SHP77 treated with DMSO at 0.1 percent for 48 hours (cell line): Measurements from ENCODE around the gene MYOM3.

Experiments used
- DNase-seq: peaks from one replicate; lab custom pipeline; 2025; lab: John Stamatoyannopoulos, UW

The MYOM3 gene

GRCh38 chr1:24138476-24139221, 26.7 kb upstream of the MYOM3 start:
- no peak for DNase-seq

DNA sequence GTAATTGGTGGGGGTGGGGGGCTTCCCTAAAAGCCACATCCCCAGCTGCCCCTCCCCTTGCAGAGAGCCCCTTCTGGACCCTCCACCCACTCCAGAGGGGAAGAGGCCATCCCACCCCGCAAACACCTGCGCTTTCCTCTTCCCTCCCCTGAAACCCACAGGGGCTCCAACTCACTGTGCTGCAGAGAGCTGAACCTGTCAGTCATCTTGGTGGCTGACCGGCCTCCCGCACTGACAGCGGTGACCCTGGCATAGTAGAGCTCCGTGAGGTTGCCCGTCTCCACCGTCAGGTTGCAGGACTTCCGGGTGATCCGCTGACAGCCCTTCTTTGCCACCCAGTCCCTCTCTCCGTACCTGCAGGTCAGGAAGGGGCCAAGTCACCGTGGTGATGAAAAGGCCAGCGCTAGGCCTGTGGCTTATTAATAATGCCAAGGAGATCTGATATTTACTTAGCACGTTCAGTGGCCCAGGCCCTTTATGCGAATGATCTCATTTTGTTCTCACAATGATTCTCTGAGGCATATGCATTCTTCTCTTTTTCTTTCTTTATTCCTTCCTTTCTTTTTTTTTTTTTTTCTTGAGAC, 25.1 kb upstream of the MYOM3 start:
- no peak for DNase-seq

DNA sequence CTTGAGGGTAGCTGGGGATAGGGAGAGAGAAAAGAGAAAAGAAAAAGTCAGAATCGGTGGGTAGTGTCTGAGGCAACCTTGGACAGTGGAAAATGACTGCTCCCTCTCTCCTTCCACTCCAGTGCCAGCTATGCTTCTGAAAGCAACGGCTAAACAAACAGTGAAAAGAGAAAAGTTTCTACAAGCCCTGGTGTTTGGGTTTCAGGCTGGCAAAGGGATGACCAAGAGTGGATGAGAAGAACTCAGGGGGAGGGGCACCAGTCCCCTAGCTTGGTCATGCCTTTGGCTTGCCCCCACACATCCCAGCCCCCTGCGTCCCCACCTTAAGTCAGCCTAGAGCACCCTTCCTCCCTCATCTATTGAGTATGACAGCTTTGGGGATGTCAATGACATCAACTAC, 22.4 kb upstream of the MYOM3 start:
- no peak for DNase-seq

- DNase-seq = no peak
These were observed 21.9 kb upstream of the MYOM3 start for GRCh38 chr1:24133819-24134218.

DNA sequence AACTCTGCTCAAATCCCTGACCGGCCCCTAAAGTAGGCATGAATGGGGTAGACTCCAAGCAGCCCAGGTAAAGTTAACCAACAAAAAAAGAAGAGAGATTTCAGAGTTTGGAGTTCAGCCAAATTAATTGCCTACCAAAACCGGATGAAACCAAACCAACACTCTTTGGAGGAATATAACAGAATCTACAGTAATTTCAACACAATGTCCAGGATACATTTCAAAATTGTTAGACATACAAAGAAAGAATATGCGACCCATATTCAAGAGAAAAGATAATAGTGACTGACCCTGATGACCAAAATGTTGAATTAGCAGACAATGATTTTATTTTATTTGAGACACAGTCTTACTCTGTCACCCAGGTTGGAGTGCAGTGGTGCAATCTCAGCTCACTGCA, 18.4 kb upstream of the MYOM3 start:
- DNase-seq = no peak

GRCh38 chr1:24127801-24128363, 15.9 kb upstream of the MYOM3 start:
- DNase-seq = no peak

DNA sequence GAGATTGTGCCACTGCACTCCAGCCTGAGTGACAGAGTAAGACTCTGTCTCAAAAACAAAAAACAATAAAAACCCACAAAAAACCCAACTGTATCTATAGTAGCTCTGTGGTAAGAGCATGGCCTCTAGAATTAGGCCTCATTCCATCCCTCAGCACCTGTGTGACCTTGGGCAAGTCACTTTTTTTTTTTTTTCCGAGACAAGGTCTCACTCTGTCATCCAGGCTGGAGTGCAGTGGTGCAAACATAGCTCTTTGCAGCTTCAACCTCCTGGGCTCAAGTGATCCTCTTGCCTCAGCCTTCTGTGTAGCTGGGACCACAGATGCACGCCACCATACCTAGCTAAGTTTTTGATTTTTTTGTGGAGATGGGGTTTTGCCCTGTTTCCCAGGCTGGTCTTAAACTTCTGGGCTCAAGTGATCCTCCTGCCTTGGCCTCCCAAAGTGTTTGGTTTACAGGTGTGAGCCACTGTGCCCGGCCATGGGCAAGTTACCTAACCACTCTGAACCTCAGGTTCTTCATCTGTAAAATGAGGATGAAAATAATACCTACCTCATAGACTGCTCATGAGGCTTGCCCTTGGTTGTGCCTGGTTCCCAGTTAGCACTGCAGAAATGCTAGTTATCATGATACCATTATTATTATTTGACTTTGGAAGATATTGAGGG, 15.3 kb upstream of the MYOM3 start:
- no peak for DNase-seq

- DNase-seq = no peak
These were observed 14.7 kb upstream of the MYOM3 start for GRCh38 chr1:24126672-24127023.

- no peak for DNase-seq
These were observed 14.2 kb upstream of the MYOM3 start for GRCh38 chr1:24126018-24126671.

DNA sequence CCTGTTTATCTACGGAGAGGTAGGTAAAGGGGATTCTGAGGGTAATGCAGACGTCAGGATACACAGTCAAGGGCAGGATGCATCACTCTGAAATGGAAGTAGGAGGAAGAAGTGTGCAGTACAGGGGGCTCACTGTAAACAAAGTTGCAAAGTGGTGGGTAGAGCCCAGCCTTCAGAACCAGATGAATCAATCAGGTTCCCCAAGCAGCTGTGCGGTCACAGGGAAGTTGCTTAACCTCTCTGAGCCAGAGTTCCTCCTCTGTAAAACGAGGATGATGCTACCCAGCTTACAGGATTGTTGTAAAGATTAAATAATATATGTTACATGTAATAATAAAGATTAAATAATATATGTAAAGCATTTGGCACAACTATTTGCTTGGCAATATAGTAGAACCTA, 13.5 kb upstream of the MYOM3 start:
- no peak for DNase-seq

DNA sequence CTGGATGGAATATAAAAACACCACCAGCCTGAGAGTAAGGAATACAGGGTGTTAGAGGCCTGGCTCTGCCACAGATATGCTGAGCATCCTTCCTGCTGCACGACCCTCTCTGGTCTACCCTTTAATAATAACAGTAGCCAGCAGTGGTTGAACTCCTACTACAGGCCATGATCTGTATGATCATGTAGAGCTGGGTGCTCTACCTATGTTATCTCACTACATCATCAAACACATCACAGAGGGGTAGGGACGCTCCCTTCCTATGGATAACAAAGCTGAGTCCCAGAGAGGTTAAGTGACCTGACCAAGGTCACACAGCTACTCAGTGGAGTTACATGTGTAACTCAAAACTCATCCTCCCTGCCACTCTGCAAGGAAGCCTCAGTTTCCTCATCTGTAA, 13.0 kb upstream of the MYOM3 start:
- no peak for DNase-seq

- no peak for DNase-seq
These were observed 11.7 kb upstream of the MYOM3 start for GRCh38 chr1:24123611-24124010.

GRCh38 chr1:24122776-24123175, 10.8 kb upstream of the MYOM3 start:
- DNase-seq = no peak

DNA sequence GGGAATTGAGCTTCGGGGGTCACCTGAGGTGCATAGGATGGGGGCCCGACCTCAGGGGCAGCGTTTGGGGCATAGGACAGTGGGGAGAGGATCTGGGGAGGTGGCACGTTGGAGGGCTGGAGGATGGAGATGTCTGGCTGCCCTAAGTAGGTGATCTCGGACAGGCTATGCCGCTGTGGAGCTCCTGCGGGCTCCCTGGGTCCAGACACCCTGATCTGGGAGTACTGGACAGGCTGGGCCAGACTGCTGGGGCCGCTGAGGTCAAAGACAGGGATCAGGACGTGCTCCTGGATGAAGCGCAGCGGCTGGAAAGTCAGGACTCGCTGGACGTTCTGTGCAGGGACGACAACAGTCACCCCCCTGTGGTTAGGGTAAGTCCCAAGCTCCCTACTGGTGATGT, 9.5 kb upstream of the MYOM3 start:
- no peak for DNase-seq

- DNase-seq = no peak
These were observed 9.0 kb upstream of the MYOM3 start for GRCh38 chr1:24120965-24121364.

DNA sequence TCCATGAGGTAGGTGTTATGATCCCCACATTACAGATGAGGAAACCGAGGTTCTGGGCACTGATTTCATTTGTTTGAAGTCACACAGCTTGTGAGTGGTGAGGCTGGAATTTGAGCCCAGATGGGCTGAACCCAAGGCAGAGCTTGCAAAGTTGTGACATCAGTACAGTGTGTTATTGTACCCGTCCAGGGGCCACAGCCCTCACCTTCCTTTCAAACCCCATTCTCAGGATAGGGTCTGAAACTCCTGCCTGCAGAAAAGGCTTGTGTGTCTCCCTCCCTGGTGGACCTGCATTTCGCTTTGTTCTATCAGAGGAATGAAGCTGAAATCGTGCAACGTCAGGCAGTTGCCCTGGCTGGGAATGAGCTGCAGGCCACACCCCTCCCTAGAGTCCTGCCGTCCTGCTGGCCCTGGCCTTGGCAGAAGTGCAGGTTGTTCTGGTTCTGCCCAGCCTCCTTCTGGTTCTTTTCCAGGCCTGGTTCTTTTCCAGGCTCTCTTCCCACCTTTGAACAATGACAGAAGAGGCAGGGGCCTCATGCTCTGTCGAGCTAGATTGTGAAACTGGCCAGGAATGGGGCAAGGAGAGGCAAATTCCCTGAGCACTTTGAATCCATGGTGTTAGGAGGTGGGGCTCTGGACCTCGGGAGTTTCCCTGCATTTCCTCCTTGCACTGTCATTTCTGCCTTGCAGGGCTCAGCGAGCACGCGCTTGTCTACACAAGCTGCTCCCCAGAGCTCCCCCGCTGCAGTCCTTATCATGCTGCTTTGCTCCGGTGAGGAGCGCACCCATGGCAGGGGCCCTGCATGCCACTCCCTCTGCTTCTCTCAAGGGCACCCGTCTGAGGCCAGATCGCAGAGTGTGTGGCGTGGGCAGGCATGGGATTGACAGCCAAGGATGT, 8.2 kb upstream of the MYOM3 start:
- no peak for DNase-seq

DNA sequence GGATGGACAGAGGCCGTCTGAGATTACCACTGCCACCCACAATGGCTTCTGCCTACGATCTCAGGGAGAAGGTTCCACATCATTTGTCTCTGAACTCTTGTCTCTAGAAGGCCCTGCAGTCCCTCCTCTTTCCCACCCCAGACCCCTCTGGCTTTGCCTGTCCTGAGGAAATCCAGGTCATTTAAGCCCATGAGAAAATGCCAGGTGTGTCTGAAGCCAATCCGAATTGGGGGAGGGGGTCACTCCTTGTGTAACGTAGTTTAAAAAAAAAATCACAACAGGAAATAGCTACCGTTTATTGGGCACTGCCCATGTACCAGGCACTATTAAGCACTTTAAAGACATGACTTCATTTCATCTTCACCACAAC, 7.5 kb upstream of the MYOM3 start:
- no peak for DNase-seq

DNA sequence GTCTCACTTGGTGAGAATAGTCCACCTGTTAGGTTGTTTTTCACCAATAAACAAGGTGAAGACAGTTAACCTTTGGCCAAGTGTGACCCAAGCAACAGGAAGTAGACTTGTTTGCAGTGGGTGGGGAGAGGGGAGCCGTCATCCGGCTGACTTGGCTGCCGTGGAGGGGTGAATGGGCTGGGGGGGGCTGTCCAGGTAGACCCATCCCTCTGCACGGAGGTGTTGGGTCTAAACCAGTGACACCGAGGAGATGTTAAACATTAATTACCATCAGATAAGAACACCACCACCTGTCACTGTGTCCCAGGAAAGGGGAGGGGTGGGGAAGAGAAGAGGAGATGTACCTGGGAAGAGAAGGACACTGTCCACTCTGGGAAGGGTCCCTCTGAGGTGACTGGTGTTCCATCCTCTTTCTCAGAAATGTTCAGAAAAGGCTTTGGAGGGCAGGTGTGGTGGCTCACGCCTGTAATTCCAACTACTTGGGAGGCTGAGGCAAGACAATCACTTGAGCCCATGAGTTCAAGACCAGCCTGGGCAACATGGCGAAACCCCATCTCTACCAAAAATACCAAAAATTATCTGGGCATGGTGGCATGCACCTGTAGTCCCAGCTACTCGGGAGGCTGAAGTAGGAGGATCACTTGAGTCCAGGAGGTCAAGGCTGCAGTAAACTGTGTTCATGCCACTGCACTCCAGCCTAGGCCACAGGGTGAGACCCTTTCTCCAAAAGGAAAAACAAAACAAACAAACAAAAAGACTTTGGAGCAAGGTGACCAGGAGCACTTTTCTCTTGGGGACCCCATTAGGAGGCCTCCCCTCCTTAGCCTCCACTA, 6.7 kb upstream of the MYOM3 start:
- no peak for DNase-seq

DNA sequence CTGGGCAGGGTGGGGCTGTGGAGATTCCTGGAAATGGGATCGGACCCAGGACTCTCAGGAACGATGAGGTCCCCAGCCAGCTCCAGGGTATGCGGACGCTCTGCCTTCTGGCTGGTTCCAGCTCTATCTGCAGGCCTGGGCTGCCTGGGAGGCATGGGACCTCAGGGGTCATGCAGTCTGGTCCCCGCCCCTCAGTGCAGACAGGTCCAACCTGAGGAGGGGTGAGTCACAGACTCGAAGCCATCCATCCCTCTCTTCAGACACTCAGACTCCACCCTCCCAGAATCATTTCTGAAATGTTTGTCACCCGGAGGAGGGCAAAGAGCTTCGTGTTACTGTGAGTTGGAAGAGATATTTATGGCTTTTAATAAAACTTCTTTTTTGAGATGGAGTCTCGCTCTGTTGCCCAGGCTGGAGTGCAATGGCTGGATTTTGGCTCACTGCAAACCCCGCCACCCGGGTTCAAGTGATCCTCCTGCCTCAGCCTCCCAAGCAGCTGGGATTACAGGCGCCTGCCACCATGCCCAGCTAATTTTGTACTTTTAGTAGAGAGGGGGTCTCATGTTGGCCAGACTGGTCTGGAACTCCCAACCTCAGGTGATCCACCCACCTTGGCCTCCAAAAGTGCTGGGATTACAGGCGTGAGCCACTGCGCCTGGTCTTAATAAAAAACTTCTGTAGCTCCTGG, 5.9 kb upstream of the MYOM3 start:
- no peak for DNase-seq

DNA sequence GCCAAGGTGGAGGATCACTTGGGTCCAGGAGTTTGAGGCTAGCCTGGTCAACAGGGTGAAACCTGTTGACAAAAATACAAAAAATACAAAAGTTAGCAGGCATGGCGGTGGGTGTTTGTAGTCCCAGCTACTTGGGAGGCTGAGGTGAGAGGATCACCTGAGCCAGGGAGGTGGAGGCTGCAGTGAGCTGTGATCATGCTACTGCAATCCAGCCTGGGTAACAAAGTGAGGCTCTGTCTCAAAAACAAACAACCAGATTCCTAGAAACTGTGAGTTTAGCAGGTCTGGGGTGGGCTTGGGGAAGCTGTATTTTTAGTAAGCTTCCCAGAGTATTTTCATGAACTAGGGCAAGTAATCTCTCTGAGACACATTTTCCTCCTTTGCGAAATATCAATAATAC, 5.2 kb upstream of the MYOM3 start:
- no peak for DNase-seq
